SK-N-SH (cell line): ENCODE data around the gene PTGIR. TPM values are rescaled to one million over a fixed set of nuclear protein-coding genes. Genes with fewer than 3 reads are reported as not detected.

ENCODE experiments used
- CTCF ChIA-PET: fragments of 300-600, 350-600 bp; formaldehyde crosslinking; extraction: SDS; loops from one replicate; lab custom pipeline; 2021; lab: Yijun Ruan, JAX
- POLR2A ChIA-PET: fragments of 350-600 bp; sonication (Branson Sonifier 250); formaldehyde crosslinking; extraction: SDS; loops from one replicate; lab custom pipeline; 2020; ENCODE audit warnings: antibody characterized with exemption, inconsistent platforms; lab: Yijun Ruan, JAX
- DNase-seq: peaks from one replicate; pipeline ENCODE4 v3.0.0; 2012
- H2AFZ ChIP-seq: fragments of 200-600 bp; sonication (generic); 2 replicates; pipeline ENCODE4 v1.8.1; 2016; ENCODE audit warnings: antibody characterized with exemption, mild to moderate bottlenecking, low read depth
- H3F3A ChIP-seq: fragments of 200-600 bp; sonication (generic); replicated peaks from 2 replicates; pipeline ENCODE3; 2016; ENCODE audit warnings: antibody characterized with exemption, mild to moderate bottlenecking; ENCODE audit not compliant: insufficient read depth
- H3K27ac ChIP-seq, 2 experiments: fragments of 200-500 bp in 1 of 2; fragments of 200-600 bp in 1 of 2; sonication (Bioruptor generic) in 1 of 2; sonication (generic), shearing (Covaris generic) in 1 of 2; 2 replicates each; pipeline versions ENCODE4 v1.5.1 to v1.6.1; 2014 to 2016; ENCODE audit warnings: low read depth in 2 of 2, inconsistent platforms in 1 of 2, low read length in 1 of 2, mild to moderate bottlenecking in 1 of 2, mixed read lengths in 1 of 2
- H3K27me3 ChIP-seq: fragments of 200-600 bp; sonication (generic), shearing (Covaris generic); 2 replicates; pipeline ENCODE4 v1.6.1; 2016; ENCODE audit warnings: mixed run types; ENCODE audit not compliant: insufficient read depth
- H3K36me3 ChIP-seq, 2 experiments: fragments of 200-500 bp in 1 of 2; fragments of 200-600 bp in 1 of 2; sonication (Bioruptor generic) in 1 of 2; sonication (generic) in 1 of 2; replicated peaks in 1 of 2; 2 replicates each; pipeline versions ENCODE3 to v1.5.1; 2014 to 2016; ENCODE audit warnings: low read length in 1 of 2, mild to moderate bottlenecking in 1 of 2; ENCODE audit not compliant: insufficient read depth in 2 of 2, control insufficient read depth in 1 of 2
- H3K4me1 ChIP-seq, 2 experiments: fragments of 200-500 bp in 1 of 2; fragments of 200-600 bp in 1 of 2; sonication (Bioruptor generic) in 1 of 2; sonication (generic), shearing (Covaris generic) in 1 of 2; 2 replicates each; pipeline versions ENCODE4 v1.5.1 to v1.6.1; 2014 to 2016; ENCODE audit warnings: low read depth in 1 of 2, low read length in 1 of 2, mixed run types in 1 of 2; ENCODE audit not compliant: insufficient read depth in 2 of 2, control insufficient read depth in 1 of 2
- H3K4me2 ChIP-seq: fragments of 200-600 bp; sonication (generic), shearing (Covaris generic); 2 replicates; pipeline ENCODE4 v1.6.1; 2017; ENCODE audit warnings: mixed run types
- H3K4me3 ChIP-seq, 2 experiments: fragments of 200-500 bp in 1 of 2; fragments of 200-600 bp in 1 of 2; sonication (Bioruptor generic) in 1 of 2; sonication (generic), shearing (Covaris generic) in 1 of 2; 2 replicates each; pipeline versions ENCODE4 v1.5.1 to v1.8.1; 2014 to 2016; ENCODE audit warnings: low read depth in 2 of 2, inconsistent platforms in 1 of 2, low read length in 1 of 2, mild to moderate bottlenecking in 1 of 2, mixed read lengths in 1 of 2, moderate library complexity in 1 of 2
- H3K79me2 ChIP-seq: fragments of 200-600 bp; sonication (generic); 2 replicates; pipeline ENCODE4 v1.8.1; 2017; ENCODE audit warnings: mild to moderate bottlenecking; ENCODE audit not compliant: insufficient read depth
- H3K9ac ChIP-seq: fragments of 200-600 bp; sonication (generic); 2 replicates; pipeline ENCODE4 v1.6.1; 2017; ENCODE audit warnings: mixed run types
- H3K9me2 ChIP-seq: fragments of 200-600 bp; sonication (generic); 2 replicates; pipeline ENCODE4 v1.6.1; 2017; ENCODE audit warnings: mixed run types
- H3K9me3 ChIP-seq: fragments of 200-600 bp; sonication (generic); 2 replicates; pipeline ENCODE4 v1.6.1; 2017; ENCODE audit warnings: mixed run types, mild to moderate bottlenecking, moderate library complexity
- H4K20me1 ChIP-seq: fragments of 200-600 bp; sonication (generic); 2 replicates; pipeline ENCODE4 v1.6.1; 2017; ENCODE audit warnings: mild to moderate bottlenecking, mixed run types; ENCODE audit not compliant: insufficient read depth
- CHD2 ChIP-seq: fragments of 150-350 bp; IDR thresholded peaks from 2 replicates; pipeline ENCODE4 v1.6.1; 2018; ENCODE audit warnings: low read length; ENCODE audit not compliant: partially characterized antibody
- CTCF ChIP-seq: fragments of 200-600 bp; sonication (generic); IDR thresholded peaks from 2 replicates; pipeline ENCODE4 v1.6.1; 2017; ENCODE audit warnings: antibody characterized with exemption, mild to moderate bottlenecking, moderate library complexity
- FOXJ3 ChIP-seq: sonication (generic); formaldehyde crosslinking; IDR thresholded peaks from 2 replicates; pipeline ENCODE4 v1.5.1; 2020; ENCODE audit warnings: mild to moderate bottlenecking, missing genetic modification reagents
- REST ChIP-seq: IDR thresholded peaks from 2 replicates; pipeline ENCODE4 v1.6.1; 2012; ENCODE audit warnings: mild to moderate bottlenecking, low read depth, low read length, moderate library complexity
- TAF1 ChIP-seq: IDR thresholded peaks from 2 replicates; pipeline ENCODE4 v1.6.1; 2012; ENCODE audit warnings: low read depth, mild to moderate bottlenecking, low read length, moderate library complexity, borderline replicate concordance
- YY1 ChIP-seq: IDR thresholded peaks from 2 replicates; pipeline ENCODE4 v1.4.0; 2012; ENCODE audit warnings: low read depth, mild to moderate bottlenecking
- ZBTB33 ChIP-seq: IDR thresholded peaks from 2 replicates; pipeline ENCODE4 v1.4.0; 2012; ENCODE audit warnings: low read depth, borderline replicate concordance
- WGBS: methylation state at CpG from one replicate; pipeline ENCODE4 v1.1.6; 2017; ENCODE audit warnings: low lambda C conversion rate; 5-methylcytosine and 5-hydroxymethylcytosine counted together
- polyA plus RNA-seq, 3 experiments: library from polyadenylated mRNA; depleted of rRNA; stranded (reverse); fragments of >200 nt; gene quantifications; 2 replicates each; pipeline ENCODE4 v1.2.3, GENCODE V29; 2012

PTGIR gene
- polyA plus RNA-seq, 1 of the 3 experiments (the other 2 are of a cell fraction): 2.5 TPM

GRCh38 chr19:46625731-46626130 lies 842 bp upstream of the PTGIR start:
- 94% methylated on average over 6 of the region's 12 CpGs for WGBS
- Histone ChIP-seq H4K20me1 (no peaks in the 10 kb centered on the region), H3K79me2 (no peaks in the 10 kb centered on the region), H3K36me3 (no peaks in the 10 kb centered on the region), H2AFZ (peak overlapping the region; percentile 61; the same call in 1 of the 2 replicates), H3K9me3 (no peaks in the 10 kb centered on the region)
- CTCF ChIA-PET: interaction anchor here (1.4 to 6.2 kb wide), 2 partner anchors 11 to 37 kb away, joined by 3 to 52 read pairs; partner anchors contain the start of gene DACT3
- POLR2A ChIA-PET: interaction anchor here (1.2 kb wide), 1 partner anchor 36 kb away, joined by 4 read pairs; the partner anchor contains the start of gene DACT3
- no peak for TF ChIP-seq TAF1
- no peak for TF ChIP-seq YY1
- TF ChIP-seq CTCF: no peak
- no peak for TF ChIP-seq FOXJ3
- no peak for TF ChIP-seq CHD2
- TF ChIP-seq ZBTB33: no peak
- TF ChIP-seq REST: no peak
- TF ChIP-seq, all 33 proteins: peak for 0
- H3K9ac ChIP-seq: no peak overlapping the region
- H3K9me2 ChIP-seq: no peaks in the 10 kb centered on the region
- H3K4me2 ChIP-seq: peak overlapping the region; percentile 56; the same call in 1 of the 2 replicates
- no peak for DNase-seq
- no peak overlapping the region for H3K4me3 ChIP-seq
- peaks cover 19 to 72% of the 10 kb centered on the region in 2 experiments; a peak in 3 of 4 replicates for H3K4me1 ChIP-seq
- H3K27ac ChIP-seq: peak overlapping the region; percentile 75 to 97
- no peaks in the 10 kb centered on the region for H3K27me3 ChIP-seq
- H3F3A ChIP-seq: peaks cover 14% of the 10 kb centered on the region
